Stimulated activated naive CD8-positive, alpha-beta T cell treated with anti-CD3 and anti-CD28 coated beads, Interleukin-15, Interleukin-2, amounts not matched to agents 100 ng/mL and 50 ng/mL, for 24 hours (primary cell): Measurements from ENCODE around the gene COL9A3.
"Not testable (repeated sequence)": the region's sequence is repeated elsewhere in the genome, so short reads cannot be mapped to it uniquely, and the experiment has no call there.

Experiments
- H3K27ac Mint-ChIP-seq: one replicate; pipeline ENCODE4 v1.8.0; 2021; ENCODE audit warnings: mild to moderate bottlenecking, mixed read lengths
- H3K27me3 Mint-ChIP-seq: one replicate; pipeline ENCODE4 v1.8.0; 2021; ENCODE audit warnings: mixed read lengths
- H3K36me3 Mint-ChIP-seq: one replicate; pipeline ENCODE4 v1.8.0; 2021; ENCODE audit warnings: low read depth, mixed read lengths
- H3K4me1 Mint-ChIP-seq: one replicate; pipeline ENCODE4 v1.8.0; 2021; ENCODE audit warnings: low read depth, mixed read lengths
- H3K4me3 Mint-ChIP-seq: one replicate; pipeline ENCODE4 v1.8.0; 2021; ENCODE audit warnings: mild to moderate bottlenecking, mixed read lengths
- H3K9me3 Mint-ChIP-seq: one replicate; pipeline ENCODE4 v1.8.0; 2021; ENCODE audit warnings: mixed read lengths

Gene COL9A3

GRCh38 chr20:62873681-62874031 is 56.8 kb downstream of the COL9A3 start:
- not testable (repeated sequence) for H3K9me3 Mint-ChIP-seq, H3K36me3 Mint-ChIP-seq, H3K27me3 Mint-ChIP-seq, H3K27ac Mint-ChIP-seq
- Mint-ChIP-seq H3K4me3 (peak overlapping the region; percentile 60), H3K4me1 (peaks cover 26% of the 10 kb centered on the region)

- Mint-ChIP-seq H3K27me3 (peaks cover 3% of the 10 kb centered on the region), H3K27ac (no peak overlapping the region), H3K4me1 (peaks cover 26% of the 10 kb centered on the region), H3K36me3 (no peaks in the 10 kb centered on the region), H3K9me3 (no peaks in the 10 kb centered on the region), H3K4me3 (no peak overlapping the region)
Observed at GRCh38 chr20:62874964-62875344, 58.1 kb downstream of the COL9A3 start.

GRCh38 chr20:62875419-62876361 is 58.8 kb downstream of the COL9A3 start:
- Mint-ChIP-seq H3K9me3 (no peaks in the 10 kb centered on the region), H3K4me3 (no peak overlapping the region), H3K4me1 (peaks cover 26% of the 10 kb centered on the region), H3K27ac (peak overlapping the region; percentile 36), H3K36me3 (no peaks in the 10 kb centered on the region), H3K27me3 (peaks cover 3% of the 10 kb centered on the region)

- Mint-ChIP-seq H3K27me3 (peaks cover 3% of the 10 kb centered on the region), H3K4me3 (no peak overlapping the region), H3K4me1 (peaks cover 26% of the 10 kb centered on the region), H3K36me3 (peaks cover 3% of the 10 kb centered on the region), H3K27ac (no peak overlapping the region), H3K9me3 (no peaks in the 10 kb centered on the region)
Observed at GRCh38 chr20:62876501-62876901, 59.7 kb downstream of the COL9A3 start.

GRCh38 chr20:62876902-62877816 is 60.3 kb downstream of the COL9A3 start:
- Mint-ChIP-seq H3K4me1 (peaks cover 26% of the 10 kb centered on the region), H3K36me3 (peaks cover 6% of the 10 kb centered on the region), H3K9me3 (no peaks in the 10 kb centered on the region), H3K27ac (no peak overlapping the region), H3K4me3 (no peak overlapping the region), H3K27me3 (peaks cover 2% of the 10 kb centered on the region)

GRCh38 chr20:62878244-62879038 is 61.6 kb downstream of the COL9A3 start:
- Mint-ChIP-seq H3K36me3 (peaks cover 6% of the 10 kb centered on the region), H3K4me3 (no peak overlapping the region), H3K27ac (no peak overlapping the region), H3K9me3 (no peaks in the 10 kb centered on the region), H3K27me3 (no peaks in the 10 kb centered on the region), H3K4me1 (peaks cover 22% of the 10 kb centered on the region)

- no peak overlapping the region for H3K4me3 Mint-ChIP-seq
- H3K4me1 Mint-ChIP-seq: peaks cover 12% of the 10 kb centered on the region
- no peak overlapping the region for H3K27ac Mint-ChIP-seq
- no peaks in the 10 kb centered on the region for H3K27me3 Mint-ChIP-seq
- peaks cover 6% of the 10 kb centered on the region for H3K36me3 Mint-ChIP-seq
- H3K9me3 Mint-ChIP-seq: no peaks in the 10 kb centered on the region
Observed at GRCh38 chr20:62879275-62880146, 62.7 kb downstream of the COL9A3 start.

GRCh38 chr20:62880147-62880934 is 63.5 kb downstream of the COL9A3 start:
- peaks cover 6% of the 10 kb centered on the region for H3K36me3 Mint-ChIP-seq
- H3K27ac Mint-ChIP-seq: no peak overlapping the region
- no peaks in the 10 kb centered on the region for H3K27me3 Mint-ChIP-seq

GRCh38 chr20:62880935-62881661 is 64.2 kb downstream of the COL9A3 start:
- H3K4me3 Mint-ChIP-seq: no peak overlapping the region
- no peaks in the 10 kb centered on the region for H3K9me3 Mint-ChIP-seq
- H3K4me1 Mint-ChIP-seq: peaks cover under 1% of the 10 kb centered on the region
- no peak overlapping the region for H3K27ac Mint-ChIP-seq
- H3K36me3 Mint-ChIP-seq: peaks cover 6% of the 10 kb centered on the region
- no peaks in the 10 kb centered on the region for H3K27me3 Mint-ChIP-seq

More at GRCh38 chr20:62880147-62880934, 63.5 kb downstream of the COL9A3 start:
- Mint-ChIP-seq H3K4me1 (peaks cover 7% of the 10 kb centered on the region), H3K9me3 (no peaks in the 10 kb centered on the region), H3K4me3 (no peak overlapping the region)

GRCh38 chr20:62881662-62882395 is 65.0 kb downstream of the COL9A3 start:
- Mint-ChIP-seq H3K27me3 (no peaks in the 10 kb centered on the region), H3K36me3 (peaks cover 10% of the 10 kb centered on the region), H3K4me1 (peaks cover under 1% of the 10 kb centered on the region), H3K4me3 (no peak overlapping the region), H3K9me3 (no peaks in the 10 kb centered on the region), H3K27ac (no peak overlapping the region)

GRCh38 chr20:62882426-62882825 is 65.6 kb downstream of the COL9A3 start:
- Mint-ChIP-seq H3K27me3 (no peaks in the 10 kb centered on the region), H3K27ac (no peak overlapping the region), H3K36me3 (peaks cover 16% of the 10 kb centered on the region), H3K9me3 (no peaks in the 10 kb centered on the region), H3K4me3 (no peak overlapping the region), H3K4me1 (peaks cover 7% of the 10 kb centered on the region)

GRCh38 chr20:62884556-62884955 is 67.7 kb downstream of the COL9A3 start:
- peaks cover 7% of the 10 kb centered on the region for H3K4me1 Mint-ChIP-seq

More at GRCh38 chr20:62884556-62884955, 67.7 kb downstream of the COL9A3 start:
- Mint-ChIP-seq H3K27ac (no peak overlapping the region), H3K36me3 (peaks cover 26% of the 10 kb centered on the region), H3K27me3 (no peaks in the 10 kb centered on the region), H3K4me3 (no peak overlapping the region), H3K9me3 (no peaks in the 10 kb centered on the region)
